ENCODE results near the gene TSPAN4. TPM values are rescaled to one million over a fixed set of nuclear protein-coding genes. Genes with fewer than 3 reads are reported as not detected.

The TSPAN4 gene
- total RNA-seq, 1 donor from 2014 or later: 175 TPM

DNA sequence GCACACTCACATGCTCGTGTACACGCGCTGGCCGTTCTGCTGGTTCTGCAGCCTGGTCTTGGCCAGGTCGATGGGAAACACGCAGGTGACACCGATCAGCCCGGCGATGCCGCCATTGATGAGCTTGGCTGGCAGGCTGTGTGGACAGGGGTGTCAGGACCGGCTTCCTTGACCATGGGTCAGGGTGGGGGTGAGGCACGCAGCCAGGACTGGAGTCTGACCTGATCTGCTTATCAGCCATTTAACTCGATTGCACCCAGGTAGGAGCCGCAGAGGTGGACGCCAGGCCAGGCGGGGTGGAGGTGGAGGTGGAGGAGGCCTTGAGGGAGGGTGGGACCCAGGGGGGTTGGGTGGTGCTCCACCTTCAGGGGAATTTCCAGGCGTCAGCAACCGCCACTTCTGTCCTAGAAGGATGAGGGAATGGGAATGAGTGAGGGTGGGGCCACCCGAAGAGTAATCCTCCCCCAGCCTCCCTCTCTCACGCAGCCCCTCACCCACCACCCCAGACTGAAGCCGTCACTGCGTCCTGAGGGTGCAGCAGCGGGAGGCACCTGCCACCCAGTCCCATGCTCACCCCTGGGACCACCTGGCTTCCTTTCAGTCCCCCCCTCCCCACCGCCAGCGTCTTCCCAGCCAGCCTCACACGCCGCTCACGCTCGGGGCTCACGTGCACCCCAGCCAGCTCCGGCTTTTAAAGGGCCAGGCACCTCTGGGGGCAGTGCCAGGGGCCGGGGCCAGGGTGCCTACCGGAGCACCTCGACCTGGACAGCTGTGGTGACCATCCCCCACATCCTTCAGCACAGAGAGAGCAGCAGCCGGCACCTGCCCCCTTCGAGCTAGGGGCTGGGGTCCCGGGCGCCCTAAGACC, 47.7 kb upstream of the TSPAN4 start:
- DNase-seq (ENCODE audit: extremely low spot score, unreplicated experiment): no peak
- peaks cover 22% of the 10 kb centered on the region for H3K4me1 Mint-ChIP-seq (ENCODE audit: unreplicated experiment)
- H3K36me3 Mint-ChIP-seq (ENCODE audit: unreplicated experiment): no peaks in the 10 kb centered on the region
- H3K27ac Mint-ChIP-seq (ENCODE audit: unreplicated experiment): no peak overlapping the region
- no peaks in the 10 kb centered on the region for H3K27me3 Mint-ChIP-seq (ENCODE audit: unreplicated experiment)
- H3K9me3 Mint-ChIP-seq (ENCODE audit: unreplicated experiment): no peaks in the 10 kb centered on the region
- TF ChIP-seq CTCF (IDR thresholded peaks at IDR 0.05): no peak
- H3K4me3 Mint-ChIP-seq (ENCODE audit: unreplicated experiment): peak overlapping the region; percentile 18

DNA sequence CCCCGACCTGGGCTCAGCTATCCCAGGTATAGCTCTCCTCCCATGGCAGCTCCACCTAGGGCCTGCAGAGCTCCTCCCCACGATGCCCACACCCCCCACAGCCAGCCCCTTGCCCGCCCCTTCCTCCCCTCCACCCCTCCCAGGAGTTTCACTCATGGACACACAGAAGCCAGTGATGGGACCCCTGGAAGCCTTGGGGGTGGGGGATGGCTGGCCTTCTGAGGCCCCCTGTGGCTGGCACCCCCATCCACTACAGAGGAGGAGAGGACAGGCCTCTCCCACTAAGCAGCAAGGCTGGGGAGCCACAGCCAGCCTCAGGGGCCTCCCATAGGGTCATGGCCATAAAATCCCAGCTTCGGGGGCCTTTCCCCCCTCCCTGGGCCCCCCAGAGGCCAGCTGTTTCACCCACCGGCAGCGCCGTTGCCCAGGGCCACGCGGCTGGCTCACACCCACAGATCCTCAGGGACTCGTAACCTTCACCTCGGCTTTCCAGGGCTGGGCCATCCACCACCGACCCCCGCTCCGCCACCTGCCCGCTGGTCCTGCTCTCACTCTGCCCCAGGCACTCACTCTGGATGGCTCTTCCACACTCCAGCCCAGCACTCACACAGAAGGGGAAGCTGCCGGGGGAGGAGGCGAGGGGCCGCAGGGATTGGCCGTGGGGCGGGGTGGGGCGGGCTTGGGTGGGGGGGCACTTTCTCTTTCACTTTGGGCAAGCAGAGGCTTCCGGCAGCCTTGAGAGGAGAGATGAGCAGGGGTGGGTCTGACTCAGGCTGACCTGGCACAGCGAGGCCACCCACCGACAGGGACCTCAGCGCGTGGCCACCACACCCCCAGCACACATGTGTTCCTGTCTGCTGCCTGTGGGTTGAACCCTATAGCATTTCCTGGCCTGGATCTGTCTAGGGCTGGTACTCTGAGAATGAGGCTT, 46.8 kb upstream of the TSPAN4 start:
- Mint-ChIP-seq H3K9me3 (ENCODE audit: unreplicated experiment) (no peaks in the 10 kb centered on the region), H3K27ac (ENCODE audit: unreplicated experiment) (peak overlapping the region; percentile 89)
- DNase-seq (ENCODE audit: extremely low spot score, unreplicated experiment): peak; percentile 89

GRCh38 chr11:796565-797295, 45.9 kb upstream of the TSPAN4 start:
- DNase-seq (ENCODE audit: extremely low spot score, unreplicated experiment): no peak
- TF ChIP-seq CTCF (IDR thresholded peaks at IDR 0.05): no peak
- H3K27ac Mint-ChIP-seq (ENCODE audit: unreplicated experiment): peak overlapping the region; percentile 89
- no peaks in the 10 kb centered on the region for H3K27me3 Mint-ChIP-seq (ENCODE audit: unreplicated experiment)
- H3K4me1 Mint-ChIP-seq (ENCODE audit: unreplicated experiment): peaks cover 19% of the 10 kb centered on the region
- no peaks in the 10 kb centered on the region for H3K9me3 Mint-ChIP-seq (ENCODE audit: unreplicated experiment)
- no peaks in the 10 kb centered on the region for H3K36me3 Mint-ChIP-seq (ENCODE audit: unreplicated experiment)
- H3K4me3 Mint-ChIP-seq (ENCODE audit: unreplicated experiment): peak overlapping the region; percentile 79

More for the DNA sequence above, 46.8 kb upstream of the TSPAN4 start:
- H3K4me1 Mint-ChIP-seq (ENCODE audit: unreplicated experiment): peaks cover 19% of the 10 kb centered on the region
- H3K4me3 Mint-ChIP-seq (ENCODE audit: unreplicated experiment): peak overlapping the region; percentile 79
- no peaks in the 10 kb centered on the region for H3K36me3 Mint-ChIP-seq (ENCODE audit: unreplicated experiment)
- H3K27me3 Mint-ChIP-seq (ENCODE audit: unreplicated experiment): no peaks in the 10 kb centered on the region
- no peak for TF ChIP-seq CTCF (IDR thresholded peaks at IDR 0.05)

DNA sequence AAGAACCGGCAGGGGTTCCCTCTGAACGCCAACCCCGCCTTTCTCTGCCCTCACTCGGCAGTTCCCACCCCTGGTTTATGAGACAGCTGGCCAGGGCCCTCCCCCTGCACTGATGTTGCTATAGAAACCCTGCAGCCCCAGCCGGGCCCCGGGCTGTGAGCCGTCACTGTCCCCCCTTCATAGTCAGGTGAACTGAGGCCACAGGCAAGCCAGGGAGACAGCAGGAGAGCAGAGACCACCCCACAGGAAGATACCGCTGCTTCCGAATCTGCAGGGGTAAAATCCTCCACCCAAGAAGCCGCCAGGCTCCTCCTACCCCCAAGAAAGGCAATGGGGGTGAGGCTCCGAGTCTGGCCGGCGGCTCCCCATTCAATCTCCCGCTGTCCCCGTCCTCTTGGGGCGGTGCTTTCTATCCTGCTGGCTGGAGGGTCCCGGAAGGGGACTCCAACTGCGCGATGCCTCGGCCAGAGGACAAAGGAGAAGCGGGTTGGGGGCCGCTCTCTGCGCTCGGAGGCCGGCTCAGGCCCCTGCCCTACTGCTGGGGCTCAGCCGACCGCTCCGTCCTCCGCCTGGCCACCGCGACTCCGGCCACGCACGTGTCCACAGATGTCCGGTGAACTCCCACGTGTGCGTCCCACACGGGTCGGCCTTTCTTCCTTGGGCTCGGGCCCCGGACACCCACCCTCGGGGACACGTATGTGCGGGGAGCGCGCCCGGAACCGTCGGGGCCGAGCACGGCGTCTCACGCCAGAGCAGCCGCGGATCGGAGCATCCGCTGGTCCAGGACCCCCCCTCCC, 45.2 kb upstream of the TSPAN4 start:
- Mint-ChIP-seq H3K4me1 (ENCODE audit: unreplicated experiment) (peaks cover 19% of the 10 kb centered on the region), H3K36me3 (ENCODE audit: unreplicated experiment) (no peaks in the 10 kb centered on the region), H3K4me3 (ENCODE audit: unreplicated experiment) (peak overlapping the region; percentile 79), H3K9me3 (ENCODE audit: unreplicated experiment) (no peaks in the 10 kb centered on the region), H3K27ac (ENCODE audit: unreplicated experiment) (peak overlapping the region; percentile 89), H3K27me3 (ENCODE audit: unreplicated experiment) (no peaks in the 10 kb centered on the region)
- DNase-seq (ENCODE audit: extremely low spot score, unreplicated experiment): peak; percentile 91
- TF ChIP-seq CTCF (IDR thresholded peaks at IDR 0.05): no peak
